SK-N-SH treated with all-trans-retinoic acid at 6 μM for 48 hours (cell line): Measurements from ENCODE around the gene EMD.

Experiments used
- ATAC-seq: fragments of 200-7000 bp; cut with Tn5 transposase; 3 replicates; pipeline ENCODE4 v1.9.1; 2020; ENCODE audit warnings: mild to moderate bottlenecking, moderate library complexity
- BACH2 ChIP-seq: fragments of 250-450 bp; sonication (Bioruptor Pico); IDR thresholded peaks from 2 replicates; pipeline ENCODE4 v1.9.0; 2021; ENCODE audit warnings: mild to moderate bottlenecking, borderline replicate concordance
- CREB5 ChIP-seq: fragments of 250-450 bp; sonication (Bioruptor Pico); IDR thresholded peaks from 2 replicates; pipeline ENCODE4 v1.5.1; 2020; ENCODE audit warnings: low read depth, mild to moderate bottlenecking, moderate library complexity
- CSDC2 ChIP-seq: fragments of 250-450 bp; sonication (Bioruptor Pico); IDR thresholded peaks from 2 replicates; pipeline ENCODE4 v1.5.0; 2020; ENCODE audit warnings: mild to moderate bottlenecking, moderate library complexity
- CSRNP3 ChIP-seq: fragments of 250-450 bp; sonication (Bioruptor Pico); IDR thresholded peaks from 2 replicates; pipeline ENCODE4 v1.5.1; 2021; ENCODE audit warnings: mild to moderate bottlenecking, moderate library complexity
- ESRRG ChIP-seq: fragments of 250-450 bp; sonication (Bioruptor Pico); IDR thresholded peaks from 2 replicates; pipeline ENCODE4 v1.6.1; 2021; ENCODE audit warnings: mild to moderate bottlenecking
- GLIS3 ChIP-seq: fragments of 250-450 bp; sonication (Bioruptor Pico); IDR thresholded peaks from 2 replicates; pipeline ENCODE4 v1.5.0; 2020; ENCODE audit warnings: mild to moderate bottlenecking, moderate library complexity
- OSR1 ChIP-seq: fragments of 250-450 bp; sonication (Bioruptor Pico); IDR thresholded peaks from 2 replicates; pipeline ENCODE4 v1.8.0; 2022; ENCODE audit warnings: moderate library complexity, mild to moderate bottlenecking, inconsistent platforms
- PATZ1 ChIP-seq: fragments of 250-450 bp; sonication (Bioruptor Pico); IDR thresholded peaks from 2 replicates; pipeline ENCODE4 v1.8.0; 2020; ENCODE audit warnings: mild to moderate bottlenecking, moderate library complexity, borderline replicate concordance
- POU6F1 ChIP-seq: fragments of 250-450 bp; sonication (Bioruptor Pico); IDR thresholded peaks from 2 replicates; pipeline ENCODE4 v1.8.0; 2021; ENCODE audit warnings: low read depth, mild to moderate bottlenecking, moderate library complexity, borderline replicate concordance
- PPARA ChIP-seq: fragments of 250-450 bp; sonication (Bioruptor Pico); IDR thresholded peaks from 2 replicates; pipeline ENCODE4 v1.5.0; 2020; ENCODE audit warnings: mild to moderate bottlenecking, borderline replicate concordance
- RARB ChIP-seq: fragments of 250-450 bp; sonication (Bioruptor Pico); IDR thresholded peaks from 2 replicates; pipeline ENCODE4 v1.8.0; 2021; ENCODE audit warnings: mild to moderate bottlenecking, moderate library complexity
- TCF4 ChIP-seq: fragments of 250-450 bp; sonication (Bioruptor Pico); IDR thresholded peaks from 2 replicates; pipeline ENCODE4 v1.8.0; 2021; ENCODE audit warnings: mild to moderate bottlenecking, moderate library complexity, borderline replicate concordance
- ZC3H10 ChIP-seq: fragments of 250-450 bp; sonication (Bioruptor Pico); IDR thresholded peaks from 2 replicates; pipeline ENCODE4 v1.5.1; 2021; ENCODE audit warnings: mild to moderate bottlenecking, moderate library complexity
- ZFP3 ChIP-seq: fragments of 250-450 bp; sonication (Bioruptor Pico); IDR thresholded peaks from 2 replicates; pipeline ENCODE4 v1.5.0; 2020; ENCODE audit warnings: mild to moderate bottlenecking, moderate library complexity
- ZNF565 ChIP-seq: fragments of 450-650 bp; formaldehyde crosslinking; conservative IDR thresholded peaks from 2 replicates; pipeline ENCODE4 v1.5.0; 2020; ENCODE audit warnings: low read depth, mild to moderate bottlenecking, moderate library complexity
- ZNF70 ChIP-seq: fragments of 450-650 bp; formaldehyde crosslinking; IDR thresholded peaks from 2 replicates; pipeline ENCODE4 v1.5.0; 2020; ENCODE audit warnings: mild to moderate bottlenecking, moderate library complexity
- ZNF8 ChIP-seq: fragments of 450-650 bp; formaldehyde crosslinking; IDR thresholded peaks from 2 replicates; pipeline ENCODE4 v1.5.0; 2020; ENCODE audit warnings: mild to moderate bottlenecking, moderate library complexity

The EMD gene

GRCh38 chrX:154351183-154352011 lies 27.7 kb upstream of the EMD start:
- no peak for TF ChIP-seq ZNF8 (CRISPR knock-in tag)
- TF ChIP-seq CSRNP3, result no peak
- TF ChIP-seq PPARA (CRISPR knock-in tag), result no peak
- TF ChIP-seq ZNF70 (CRISPR knock-in tag), result no peak
- TF ChIP-seq ZC3H10 (CRISPR knock-in tag), result no peak
- no peak for TF ChIP-seq PATZ1 (CRISPR knock-in tag)
- TF ChIP-seq RARB (CRISPR knock-in tag), result no peak
- TF ChIP-seq CSDC2 (CRISPR knock-in tag), result no peak
- ATAC-seq, result no peak

GRCh38 chrX:154352012-154352401 lies 27.1 kb upstream of the EMD start:
- ATAC-seq, result no peak
- TF ChIP-seq CSRNP3, result no peak
- TF ChIP-seq ZNF8 (CRISPR knock-in tag), result no peak
- no peak for TF ChIP-seq PATZ1 (CRISPR knock-in tag)
- no peak for TF ChIP-seq RARB (CRISPR knock-in tag)
- TF ChIP-seq BACH2 (CRISPR knock-in tag), result no peak
- TF ChIP-seq POU6F1 (CRISPR knock-in tag), result no peak
- no peak for TF ChIP-seq GLIS3 (CRISPR knock-in tag)
- TF ChIP-seq TCF4 (CRISPR knock-in tag), result no peak
- TF ChIP-seq PPARA (CRISPR knock-in tag), result no peak
- no peak for TF ChIP-seq OSR1 (CRISPR knock-in tag)
- no peak for TF ChIP-seq ZNF70 (CRISPR knock-in tag)
- no peak for TF ChIP-seq CREB5 (CRISPR knock-in tag)
- TF ChIP-seq ZFP3 (CRISPR knock-in tag), result no peak
- TF ChIP-seq CSDC2 (CRISPR knock-in tag), result no peak
- TF ChIP-seq, all 23 proteins: peak for 0

GRCh38 chrX:154352466-154352865 lies 26.6 kb upstream of the EMD start:
- ATAC-seq, result no peak
- TF ChIP-seq BACH2 (CRISPR knock-in tag) (no peak), PATZ1 (CRISPR knock-in tag) (no peak), ESRRG (CRISPR knock-in tag) (no peak), CSRNP3 (no peak), POU6F1 (CRISPR knock-in tag) (no peak), ZNF565 (CRISPR knock-in tag) (no peak), ZNF70 (CRISPR knock-in tag) (no peak), ZC3H10 (CRISPR knock-in tag) (no peak), CREB5 (CRISPR knock-in tag) (no peak), ZNF8 (CRISPR knock-in tag) (no peak)
